NCI-H345 treated with DMSO at 0.1 percent for 48 hours (cell line): Measurements from ENCODE around the gene CERK.

Experiments
- DNase-seq: peaks from one replicate; lab custom pipeline; 2025; ENCODE audit not compliant: unreplicated experiment; lab: John Stamatoyannopoulos, UW

The CERK gene

GRCh38 chr22:46703996-46704370 lies 34.1 kb downstream of the CERK start:
- DNase-seq: no peak

DNA sequence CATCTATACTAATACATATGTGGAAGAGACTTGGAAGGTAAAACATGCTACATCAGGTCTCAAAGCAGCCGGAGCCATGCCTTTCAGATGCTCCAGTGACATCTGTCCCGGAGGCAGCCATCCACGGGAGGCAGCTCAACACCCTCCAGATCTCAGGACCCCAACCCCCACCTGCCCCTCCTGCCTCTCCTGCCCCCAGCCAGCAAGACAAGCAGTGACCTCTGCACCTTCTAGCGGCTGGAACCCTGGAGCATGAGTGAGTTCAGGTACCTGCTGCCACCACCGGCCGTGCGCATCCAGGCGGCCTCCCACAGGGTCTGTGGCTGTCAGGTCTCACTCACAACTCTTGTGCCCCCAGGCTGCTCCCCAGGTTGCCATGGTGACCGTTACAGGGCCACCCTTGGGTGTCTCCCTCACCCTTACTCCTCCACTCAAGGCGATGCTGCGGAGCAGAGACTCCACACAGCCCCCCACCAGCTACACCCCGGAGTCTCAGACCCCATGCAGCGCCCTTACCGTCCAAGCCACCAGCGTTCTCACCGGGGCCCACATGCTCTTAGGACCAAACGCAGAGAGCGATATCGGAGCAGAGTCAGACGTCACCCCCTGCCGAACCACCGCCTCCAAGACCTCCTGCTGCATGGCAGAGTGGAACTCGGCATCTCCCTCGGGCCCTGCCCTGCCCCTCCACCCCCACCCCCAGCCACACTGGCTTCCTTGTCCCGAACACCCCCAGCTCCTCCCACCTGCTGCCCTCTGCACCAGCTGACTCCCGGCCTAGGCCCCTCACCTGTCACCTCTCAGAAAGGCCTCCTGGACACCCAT lies 34.7 kb downstream of the CERK start:
- DNase-seq: no peak

DNA sequence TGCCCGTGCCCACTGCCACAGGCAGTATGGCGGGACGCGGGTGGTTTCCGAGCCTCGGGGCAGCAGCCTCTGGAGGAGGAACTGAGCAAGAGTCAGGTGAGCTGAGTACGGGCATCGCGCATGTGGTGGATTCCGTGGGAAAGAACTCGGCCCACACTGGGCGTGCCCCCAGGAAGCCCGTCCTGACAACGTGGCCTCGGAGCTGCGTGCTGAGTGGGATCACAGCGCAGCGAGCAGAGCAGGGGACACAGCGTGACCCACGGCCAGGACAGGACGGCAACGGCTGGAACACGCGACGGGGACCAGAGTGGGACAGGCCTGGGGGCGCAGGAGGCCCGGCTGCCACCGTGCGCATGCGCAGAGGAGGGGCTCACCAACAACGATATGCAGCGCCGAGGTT lies 36.8 kb downstream of the CERK start:
- DNase-seq: no peak

DNA sequence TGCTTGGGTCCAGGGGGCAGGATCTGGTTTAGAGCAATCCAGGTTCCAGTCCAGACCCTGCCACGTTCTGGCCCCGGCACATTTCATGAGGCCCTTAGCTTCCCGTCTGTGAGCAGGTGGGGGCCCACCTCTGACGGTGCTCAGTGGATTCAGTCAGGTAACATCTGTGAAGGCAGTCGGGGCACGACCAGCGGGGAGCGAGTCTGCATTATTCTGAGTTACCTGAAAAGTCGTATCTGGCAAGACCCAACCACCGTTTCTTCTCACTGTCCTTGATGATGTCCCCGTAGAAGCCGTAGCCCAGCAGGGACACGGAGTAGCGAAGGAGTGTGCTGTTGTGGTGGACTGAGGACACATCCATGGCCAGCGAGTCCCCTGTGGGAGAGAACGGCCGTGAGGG lies 39.0 kb downstream of the CERK start:
- no peak for DNase-seq

GRCh38 chr22:46697811-46698515 lies 40.1 kb downstream of the CERK start:
- no peak for DNase-seq

GRCh38 chr22:46696614-46697013 lies 41.4 kb downstream of the CERK start:
- no peak for DNase-seq

DNA sequence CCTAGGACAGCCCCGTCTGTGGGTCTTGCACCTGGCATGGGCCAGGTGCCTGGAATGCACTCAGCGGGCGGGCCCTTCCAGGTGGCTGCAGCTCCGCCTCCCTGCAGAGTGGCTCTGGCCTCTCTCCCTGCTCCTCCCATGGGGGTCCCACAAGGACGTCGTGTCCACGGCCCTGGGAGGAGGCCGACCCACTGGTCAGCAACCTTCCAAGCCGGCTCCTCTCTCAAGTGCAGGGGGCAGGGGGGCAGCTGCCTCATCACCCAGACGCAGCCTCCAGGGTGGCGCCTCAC lies 41.9 kb downstream of the CERK start:
- peak; percentile 40 for DNase-seq

DNA sequence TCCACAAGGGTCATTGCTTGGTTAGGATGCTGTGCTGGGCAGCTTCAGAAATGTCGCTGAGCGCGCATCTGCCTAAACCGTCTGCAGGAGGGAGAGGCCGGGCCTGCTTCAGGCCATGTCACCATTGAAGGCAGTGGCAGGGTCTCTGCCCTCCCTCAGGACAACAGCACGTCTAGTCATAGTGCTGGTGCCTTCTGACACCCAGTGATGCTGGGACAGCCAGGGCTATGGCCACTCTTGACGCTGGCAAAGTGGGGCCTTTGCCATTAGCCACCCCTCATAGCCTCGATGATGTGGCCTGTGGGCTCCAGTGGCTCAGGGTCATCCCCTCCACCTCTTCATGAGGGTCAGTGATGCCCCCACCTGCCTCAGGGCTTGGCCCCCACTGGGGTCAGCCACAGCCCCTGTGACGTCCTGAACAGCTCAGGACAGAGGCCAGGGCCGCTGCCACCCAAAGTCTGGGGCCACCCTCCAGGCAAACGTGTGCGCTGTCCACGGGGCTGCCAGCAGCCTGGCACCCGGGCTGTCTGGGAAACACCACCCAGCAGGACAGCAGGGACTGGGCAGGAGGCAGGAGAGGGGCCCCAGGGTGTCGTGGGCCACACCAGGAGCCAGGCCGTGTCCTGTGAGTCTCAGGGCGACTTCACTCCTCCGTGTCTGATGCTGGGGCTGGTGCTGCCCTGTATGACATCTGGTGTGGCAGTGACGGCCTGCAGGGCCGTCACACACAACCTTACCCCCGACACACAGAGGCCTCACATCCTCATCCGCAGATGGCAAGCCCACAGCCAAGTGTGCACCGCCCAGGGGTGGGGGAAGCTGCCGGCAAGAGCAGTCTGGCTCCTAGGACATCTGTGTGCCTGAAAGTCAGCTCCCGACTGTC lies 42.5 kb downstream of the CERK start:
- no peak for DNase-seq

DNA sequence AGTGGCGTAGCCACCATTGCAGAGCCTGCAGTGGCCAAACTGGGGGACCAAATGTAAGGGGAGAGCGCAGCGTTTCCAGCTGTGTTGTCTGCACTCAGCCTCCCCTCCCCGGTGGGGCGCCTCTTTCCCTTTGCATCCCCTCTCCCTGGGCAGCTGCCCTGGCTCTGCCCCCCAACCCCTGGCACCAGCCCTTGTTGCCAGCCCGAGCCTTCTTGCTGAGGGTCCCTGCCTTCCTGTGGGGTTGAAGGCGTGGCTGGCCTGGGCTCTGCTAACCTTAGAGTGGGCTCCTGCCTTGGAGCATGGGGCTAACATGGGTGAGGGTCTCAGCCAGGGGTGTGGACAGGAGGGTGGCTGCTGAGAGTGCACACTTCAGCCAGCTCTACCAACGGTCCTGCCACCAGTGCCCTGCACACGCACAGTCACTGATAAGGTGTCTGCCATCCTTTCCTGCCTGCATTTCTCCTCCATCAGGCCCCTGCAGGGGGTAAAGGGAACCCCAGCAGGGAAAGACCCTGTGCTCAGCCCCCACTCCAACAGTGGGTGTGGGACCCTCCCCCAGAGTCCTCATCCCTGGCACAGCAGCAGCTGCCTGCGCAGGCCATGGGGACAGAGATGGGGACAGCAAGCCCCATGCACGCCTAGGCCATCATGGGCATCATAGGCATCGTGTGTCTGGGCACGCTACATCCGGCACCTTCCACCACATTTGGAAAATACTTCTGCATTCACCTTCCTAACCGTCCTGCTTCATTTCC lies 43.5 kb downstream of the CERK start:
- DNase-seq: no peak

DNA sequence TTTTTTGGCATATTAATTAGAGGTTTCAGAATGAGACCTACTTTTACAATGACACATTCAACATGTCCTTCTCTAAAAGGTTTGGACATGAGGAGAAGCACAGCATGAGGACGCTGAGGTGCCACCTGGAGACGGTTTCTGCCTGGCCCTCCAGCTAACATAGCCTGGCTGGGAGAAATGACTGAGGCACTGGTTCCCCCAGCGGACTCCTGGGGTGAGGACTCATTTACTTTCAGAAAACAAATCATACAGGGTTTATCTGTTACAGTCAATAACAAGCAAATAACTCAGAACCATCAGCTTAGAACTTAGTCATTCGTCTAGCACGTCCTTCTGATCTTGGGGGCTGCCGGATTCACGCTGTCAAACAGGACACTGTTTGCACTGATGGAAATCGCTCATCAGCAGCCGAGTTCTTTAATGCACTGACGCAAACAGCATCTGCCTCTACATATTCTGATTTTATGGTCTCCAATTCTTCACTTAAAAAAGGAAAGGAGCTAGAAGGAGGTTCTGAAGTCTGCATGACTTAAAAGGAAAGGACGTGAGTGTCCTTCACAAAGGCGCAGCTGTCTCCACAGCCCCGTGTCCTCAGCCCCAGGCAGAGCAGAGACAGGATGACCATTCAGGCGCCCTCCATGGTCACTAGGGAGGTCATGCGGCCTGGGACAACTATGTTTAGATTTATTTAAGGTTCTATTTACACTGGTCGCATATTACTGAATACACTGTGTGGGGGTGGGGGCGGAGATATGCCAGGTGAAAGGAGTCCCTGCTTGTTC lies 44.2 kb downstream of the CERK start:
- peak; percentile 22 for DNase-seq

GRCh38 chr22:46691571-46691970 lies 46.5 kb downstream of the CERK start:
- no peak for DNase-seq

GRCh38 chr22:46690146-46690545 lies 47.9 kb downstream of the CERK start:
- no peak for DNase-seq

- no peak for DNase-seq
These were observed 49.1 kb downstream of the CERK start for GRCh38 chr22:46688949-46689348.

GRCh38 chr22:46687460-46687859 lies 50.6 kb downstream of the CERK start:
- DNase-seq: no peak

DNA sequence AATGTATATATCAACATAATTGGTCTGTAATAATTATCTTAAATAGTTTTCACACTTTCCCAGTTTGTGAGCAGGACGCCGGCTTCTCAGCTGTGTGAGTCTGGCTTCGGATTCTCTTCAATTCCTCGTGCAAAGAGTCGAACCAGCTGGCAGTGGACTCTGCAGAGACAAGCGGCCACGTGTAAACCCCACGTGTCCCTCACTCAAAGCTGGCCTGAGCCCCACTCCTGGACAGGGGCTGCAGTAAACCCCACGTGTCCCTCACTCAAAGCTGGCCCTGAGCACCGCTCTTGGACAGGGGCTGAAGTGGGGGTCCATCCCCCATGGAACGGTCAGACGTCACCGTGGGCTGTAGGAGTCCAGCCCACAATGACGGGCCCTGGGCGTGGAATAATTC lies 51.0 kb downstream of the CERK start:
- DNase-seq: no peak

GRCh38 chr22:46686221-46687047 lies 51.6 kb downstream of the CERK start:
- DNase-seq: no peak

DNA sequence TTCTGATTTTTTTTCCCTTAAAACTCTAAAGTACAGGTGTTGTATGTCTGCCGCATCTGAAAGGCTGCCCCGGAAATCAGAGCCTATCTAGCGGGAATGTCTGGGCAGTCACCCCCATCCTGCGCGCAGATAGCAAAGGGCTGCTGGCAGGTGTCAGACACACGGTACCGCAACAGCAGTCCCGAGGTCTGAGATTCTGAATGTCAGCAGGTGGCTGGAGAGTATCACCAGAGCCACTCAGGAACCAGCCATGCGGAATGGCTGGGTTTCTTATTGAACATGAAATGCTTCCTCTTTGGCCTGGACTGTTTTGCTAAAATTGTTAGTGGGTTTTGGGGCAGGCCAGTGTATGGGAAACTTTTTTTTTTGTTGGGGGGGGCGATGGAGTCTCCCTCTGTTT lies 53.3 kb downstream of the CERK start:
- no peak for DNase-seq

- no peak for DNase-seq
These were observed 55.9 kb downstream of the CERK start for GRCh38 chr22:46682011-46682731.

DNA sequence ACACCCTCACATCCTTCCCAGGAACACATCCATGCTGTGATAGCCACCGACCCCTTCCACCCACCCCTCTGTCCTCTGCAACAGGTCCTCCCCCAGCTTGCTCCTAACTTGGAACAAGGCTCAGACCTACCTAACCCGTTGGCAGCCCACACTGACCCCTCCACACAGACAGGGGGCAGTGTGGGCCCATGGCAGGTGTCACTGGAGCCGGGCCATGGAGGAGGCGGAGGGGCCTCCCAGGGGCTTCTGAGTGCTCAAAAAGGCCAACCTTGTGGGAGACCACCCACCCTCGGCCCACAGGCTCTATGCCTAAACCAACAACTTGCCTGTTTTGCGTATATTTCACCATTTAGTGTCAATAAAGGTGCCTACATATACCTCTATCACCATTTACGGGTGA lies 57.0 kb downstream of the CERK start:
- no peak for DNase-seq
